Tibial nerve (tissue), 4 donors: ENCODE results near the gene CPAMD8. TPM values are rescaled to one million over a fixed set of nuclear protein-coding genes. Genes with fewer than 3 reads are reported as not detected.

Experiments
- DNase-seq, 2 donors: peaks; one replicate each; pipeline ENCODE4 v3.0.0-alpha.2; 2019; ENCODE audit warnings: low spot score in 2 of 2
- H3K27ac ChIP-seq, 4 donors: fragments of 200-600 bp; sonication (generic) in 3 of 4; one replicate each; pipeline ENCODE4 v1.5.1; 2017 to 2019; ENCODE audit warnings: mild to moderate bottlenecking in 1 of 4
- H3K27me3 ChIP-seq, 2 donors: fragments of 200-600 bp; sonication (generic) in 1 of 2; one replicate each; pipeline versions ENCODE4 v1.5.1 to v1.6.0; 2017 to 2019
- H3K36me3 ChIP-seq, 3 donors: fragments of 200-600 bp; sonication (generic); one replicate each; pipeline ENCODE4 v1.5.1; 2018 to 2019
- H3K4me1 ChIP-seq, 4 donors: fragments of 200-600 bp; sonication (generic) in 3 of 4; one replicate each; pipeline ENCODE4 v1.5.1; 2017 to 2019
- H3K4me3 ChIP-seq, 4 donors: fragments of 200-600 bp; sonication (generic) in 3 of 4; one replicate each; pipeline ENCODE4 v1.5.1; 2017 to 2019; ENCODE audit warnings: mild to moderate bottlenecking in 1 of 4, moderate library complexity in 1 of 4
- H3K9me3 ChIP-seq, 4 donors: fragments of 200-600 bp; sonication (generic) in 3 of 4; one replicate each; pipeline ENCODE4 v1.5.1; 2017 to 2019
- CTCF ChIP-seq, 5 experiments: fragments of 200-600 bp in 3 of 5; fragments of 450-650 bp in 2 of 5; sonication (generic) in 3 of 5; IDR thresholded peaks; one replicate each; pipeline ENCODE4 v1.5.1; 2016 to 2019; ENCODE audit warnings: antibody characterized with exemption in 5 of 5, mild to moderate bottlenecking in 3 of 5, moderate library complexity in 2 of 5
- EP300 ChIP-seq, 2 donors: sonication (generic); formaldehyde crosslinking; IDR thresholded peaks; one replicate each; pipeline ENCODE4 v1.6.1; 2017; ENCODE audit warnings: antibody characterized with exemption in 2 of 2, mild to moderate bottlenecking in 1 of 2
- POLR2A ChIP-seq, 2 donors: fragments of 450-650 bp; IDR thresholded peaks; one replicate each; pipeline ENCODE4 v1.6.1; 2017; ENCODE audit warnings: antibody characterized with exemption in 2 of 2, mild to moderate bottlenecking in 2 of 2, moderate library complexity in 2 of 2
- WGBS, 2 donors: methylation state at CpG; one replicate each; pipeline ENCODE4 v1.1.5; 2018; 5-methylcytosine and 5-hydroxymethylcytosine counted together
- total RNA-seq, 4 donors: library from RNA; depleted of rRNA; stranded (reverse); fragments of >200 nt; gene quantifications; one replicate each; pipeline ENCODE4 v1.1.0, GENCODE V29; 2016

CPAMD8 gene
- total RNA-seq, 4 donors from 2014 or later: 9.8 to 26.3 (median 14.4) TPM

GRCh38 chr19:16978839-16979802 is 47.5 kb downstream of the CPAMD8 start:
- DNase-seq: no peak
- no peak overlapping the region for H3K4me3 ChIP-seq
- peaks cover 0 to 15% (median 0%) of the 10 kb centered on the region in 4 donors for H3K9me3 ChIP-seq
- WGBS, 2 donors: 41 to 95% methylated on average over 1 of the region's 1 CpG
- H3K27me3 ChIP-seq: no peaks in the 10 kb centered on the region
- no peak for TF ChIP-seq POLR2A (IDR thresholded peaks at IDR 0.05)
- no peak for TF ChIP-seq CTCF (IDR thresholded peaks at IDR 0.05)
- TF ChIP-seq EP300 (IDR thresholded peaks at IDR 0.05): no peak
- no peaks in the 10 kb centered on the region for H3K4me1 ChIP-seq
- H3K27ac ChIP-seq: no peak overlapping the region
- H3K36me3 ChIP-seq: no peaks in the 10 kb centered on the region

- 63 to 80% methylated on average over 2 of the region's 2 CpGs for WGBS, 2 donors
- peaks cover 0 to 6% (median 0%) of the 10 kb centered on the region in 4 donors for H3K9me3 ChIP-seq
- DNase-seq: no peak
- no peak overlapping the region for H3K4me3 ChIP-seq
- H3K27ac ChIP-seq: no peak overlapping the region
- no peaks in the 10 kb centered on the region for H3K27me3 ChIP-seq
- H3K36me3 ChIP-seq: no peaks in the 10 kb centered on the region
- TF ChIP-seq EP300 (IDR thresholded peaks at IDR 0.05) (no peak), POLR2A (IDR thresholded peaks at IDR 0.05) (no peak), CTCF (IDR thresholded peaks at IDR 0.05) (no peak)
- H3K4me1 ChIP-seq: no peaks in the 10 kb centered on the region
Measured at GRCh38 chr19:16978156-16978555, 48.5 kb downstream of the CPAMD8 start.

GRCh38 chr19:16977306-16977705 is 49.3 kb downstream of the CPAMD8 start:
- H3K27ac ChIP-seq: no peak overlapping the region
- H3K4me1 ChIP-seq: no peaks in the 10 kb centered on the region
- DNase-seq: no peak
- H3K36me3 ChIP-seq: no peaks in the 10 kb centered on the region
- no peak for TF ChIP-seq EP300 (IDR thresholded peaks at IDR 0.05)
- TF ChIP-seq CTCF (IDR thresholded peaks at IDR 0.05): no peak
- no peak for TF ChIP-seq POLR2A (IDR thresholded peaks at IDR 0.05)
- H3K9me3 ChIP-seq: peaks cover 0 to 6% (median 0%) of the 10 kb centered on the region in 4 donors
- WGBS, 2 donors: 88 to 91% methylated on average over 15 of the region's 15 CpGs
- H3K27me3 ChIP-seq: no peaks in the 10 kb centered on the region
- no peak overlapping the region for H3K4me3 ChIP-seq

- no peak overlapping the region for H3K4me3 ChIP-seq
- H3K27me3 ChIP-seq: no peaks in the 10 kb centered on the region
- TF ChIP-seq CTCF (IDR thresholded peaks at IDR 0.05): no peak
- TF ChIP-seq POLR2A (IDR thresholded peaks at IDR 0.05): no peak
- TF ChIP-seq EP300 (IDR thresholded peaks at IDR 0.05): no peak
- H3K9me3 ChIP-seq: peaks cover 0 to 6% (median 0%) of the 10 kb centered on the region in 4 donors
- no peaks in the 10 kb centered on the region for H3K36me3 ChIP-seq
- DNase-seq: no peak
- H3K4me1 ChIP-seq: no peaks in the 10 kb centered on the region
- WGBS, 2 donors: 84 to 89% methylated on average over 5 of the region's 5 CpGs
- H3K27ac ChIP-seq: no peak overlapping the region
Measured at GRCh38 chr19:16976446-16976845, 50.2 kb downstream of the CPAMD8 start.

GRCh38 chr19:16970821-16971220 is 55.8 kb downstream of the CPAMD8 start:
- no peak overlapping the region for H3K27ac ChIP-seq
- no peaks in the 10 kb centered on the region for H3K27me3 ChIP-seq
- DNase-seq: no peak
- WGBS, 2 donors: 82 to 94% methylated on average over 8 of the region's 8 CpGs
- peaks cover 0 to 45% (median 5%) of the 10 kb centered on the region in 4 donors for H3K9me3 ChIP-seq
- H3K36me3 ChIP-seq: peaks cover 0 to 7% (median 0%) of the 10 kb centered on the region in 3 donors
- TF ChIP-seq EP300 (IDR thresholded peaks at IDR 0.05): no peak
- no peaks in the 10 kb centered on the region for H3K4me1 ChIP-seq
- H3K4me3 ChIP-seq: no peak overlapping the region
